Suprapubic skin (tissue), 3 donors: ENCODE data around the gene APBA3.

ENCODE experiments used
- CTCF ChIP-seq, 2 donors: fragments of 200-600 bp in 1 of 2; fragments of 450-650 bp in 1 of 2; sonication (generic) in 1 of 2; IDR thresholded peaks; one replicate each; pipeline ENCODE4 v1.5.1; 2016 to 2019; ENCODE audit warnings: antibody characterized with exemption in 2 of 2, mild to moderate bottlenecking in 1 of 2, moderate library complexity in 1 of 2
- POLR2A ChIP-seq, 2 donors: fragments of 450-650 bp; IDR thresholded peaks; one replicate each; pipeline ENCODE4 v1.6.1; 2017; ENCODE audit warnings: antibody characterized with exemption in 2 of 2, mild to moderate bottlenecking in 2 of 2, moderate library complexity in 2 of 2

DNA sequence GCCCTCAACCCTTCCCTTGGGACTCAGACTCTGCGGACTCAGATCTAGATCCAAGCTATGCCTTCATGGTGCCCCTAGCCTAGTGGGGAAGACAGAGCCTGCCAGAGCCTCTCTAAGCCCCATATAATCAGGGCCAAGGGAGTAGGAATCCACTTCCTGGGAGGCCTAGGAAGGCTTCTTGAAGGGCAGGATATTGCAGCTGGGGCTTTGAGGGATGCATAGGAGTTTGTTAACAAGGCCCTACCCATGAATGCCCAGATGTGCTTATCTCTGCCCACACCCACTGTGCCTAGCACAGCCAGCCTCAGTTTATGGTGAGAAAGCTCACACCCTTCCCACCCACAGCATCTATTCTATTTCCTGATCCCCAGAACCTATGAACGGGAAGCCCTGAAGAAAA is 11.3 kb downstream of the APBA3 start:
- TF ChIP-seq CTCF (IDR thresholded peaks at IDR 0.05), result no peak
- TF ChIP-seq POLR2A (IDR thresholded peaks at IDR 0.05), result no peak
